Stimulated activated CD4-positive, alpha-beta T cell treated with anti-CD3 and anti-CD28 coated beads, TNF-alpha, amount 100 ng/mL, for 24 hours (primary cell): Measurements from ENCODE around the gene FGF19.

Source experiments
- DNase-seq, 3 experiments: peaks; one replicate each; pipeline ENCODE4 v3.0.0-alpha.2; 2020; ENCODE audit warnings: low read depth in 3 of 3

Gene FGF19

DNA sequence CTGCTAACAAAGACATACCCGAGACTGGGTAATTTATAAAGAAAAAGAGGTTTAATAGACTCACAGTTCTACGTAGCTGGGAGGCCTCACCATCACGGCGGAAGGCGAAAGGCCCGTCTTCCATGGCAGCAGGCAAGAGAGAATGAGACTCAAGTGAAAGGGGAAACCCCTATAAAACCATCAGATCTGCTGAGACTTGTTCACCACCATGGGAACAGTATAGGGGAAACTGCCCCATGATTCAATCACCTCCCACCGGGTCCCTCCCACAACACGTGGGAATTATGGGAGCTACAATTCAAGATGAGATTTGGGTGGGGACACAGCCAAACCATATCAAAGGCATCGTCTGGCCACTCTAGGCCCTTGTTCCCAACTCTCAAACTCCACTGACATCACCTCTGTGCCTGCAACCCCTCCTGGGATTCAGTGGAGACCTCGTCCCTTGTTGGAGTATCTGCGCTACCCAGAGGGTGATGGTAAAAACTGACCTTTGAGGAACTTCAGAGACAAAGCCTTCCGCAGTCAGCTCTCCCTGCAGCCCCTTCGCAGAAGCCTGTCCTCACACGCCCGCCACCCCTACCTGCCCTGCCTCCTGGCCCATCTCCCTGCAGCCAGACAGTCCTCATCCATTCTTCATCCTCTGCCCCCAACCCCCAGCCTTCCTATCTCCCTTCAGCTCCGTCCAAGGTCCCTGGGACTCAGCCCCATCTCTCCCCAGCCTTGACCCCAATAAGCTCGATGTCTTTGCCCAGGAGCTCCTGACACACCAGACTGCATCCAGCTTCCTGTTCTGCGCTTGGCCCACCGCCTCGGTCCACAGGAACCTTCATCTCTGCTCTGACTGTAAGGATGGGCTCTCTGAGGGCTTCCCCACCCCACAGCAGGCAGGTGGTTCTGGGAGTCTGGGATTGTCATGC, 47.0 kb downstream of the FGF19 start:
- no peak for DNase-seq

DNA sequence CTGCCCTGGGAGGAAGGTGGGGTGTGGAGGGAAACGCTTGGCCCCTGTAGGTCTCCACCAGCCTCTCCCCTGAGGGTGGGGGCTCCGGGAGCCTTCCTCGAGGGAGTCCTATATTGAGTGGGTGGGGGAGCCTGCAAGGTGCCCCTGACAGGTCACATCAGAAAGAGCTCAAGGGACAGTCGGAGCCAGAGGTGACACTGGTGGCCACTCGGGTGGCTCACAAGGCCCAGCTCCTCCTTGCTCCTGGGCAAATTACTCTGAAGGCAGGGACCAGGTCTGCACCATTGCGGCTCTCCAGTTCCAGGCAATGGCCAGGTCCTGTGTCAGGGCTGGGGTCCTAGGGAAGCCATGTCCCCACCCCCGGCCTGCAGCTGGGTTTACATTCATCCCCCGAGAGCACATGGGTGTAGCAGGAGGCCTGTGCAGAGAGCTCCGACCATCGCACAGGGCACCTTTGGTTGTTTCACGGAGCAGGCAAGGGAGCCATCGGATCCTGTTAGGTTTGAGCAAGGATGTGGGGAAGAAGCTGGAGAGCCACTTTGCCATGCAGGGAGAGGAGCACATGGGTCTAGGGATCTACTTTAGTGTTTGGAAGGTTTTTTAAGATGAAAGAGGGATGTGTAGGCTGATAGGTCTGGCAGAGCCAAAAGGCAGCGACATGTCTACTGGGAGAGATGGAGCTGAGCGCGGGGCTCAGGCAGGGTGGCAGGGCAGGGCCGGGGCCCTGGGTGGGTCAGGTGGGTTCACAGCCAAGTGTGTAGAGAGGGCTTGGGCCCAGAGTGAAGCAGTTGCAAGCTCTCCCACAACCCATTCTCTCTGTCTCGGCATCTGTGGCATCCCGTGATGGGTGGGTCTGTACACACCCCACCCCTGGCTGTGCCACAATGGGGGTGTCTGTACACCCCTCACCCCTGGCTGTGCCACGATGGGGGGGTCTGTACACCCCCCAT, 48.1 kb downstream of the FGF19 start:
- no peak for DNase-seq

DNA sequence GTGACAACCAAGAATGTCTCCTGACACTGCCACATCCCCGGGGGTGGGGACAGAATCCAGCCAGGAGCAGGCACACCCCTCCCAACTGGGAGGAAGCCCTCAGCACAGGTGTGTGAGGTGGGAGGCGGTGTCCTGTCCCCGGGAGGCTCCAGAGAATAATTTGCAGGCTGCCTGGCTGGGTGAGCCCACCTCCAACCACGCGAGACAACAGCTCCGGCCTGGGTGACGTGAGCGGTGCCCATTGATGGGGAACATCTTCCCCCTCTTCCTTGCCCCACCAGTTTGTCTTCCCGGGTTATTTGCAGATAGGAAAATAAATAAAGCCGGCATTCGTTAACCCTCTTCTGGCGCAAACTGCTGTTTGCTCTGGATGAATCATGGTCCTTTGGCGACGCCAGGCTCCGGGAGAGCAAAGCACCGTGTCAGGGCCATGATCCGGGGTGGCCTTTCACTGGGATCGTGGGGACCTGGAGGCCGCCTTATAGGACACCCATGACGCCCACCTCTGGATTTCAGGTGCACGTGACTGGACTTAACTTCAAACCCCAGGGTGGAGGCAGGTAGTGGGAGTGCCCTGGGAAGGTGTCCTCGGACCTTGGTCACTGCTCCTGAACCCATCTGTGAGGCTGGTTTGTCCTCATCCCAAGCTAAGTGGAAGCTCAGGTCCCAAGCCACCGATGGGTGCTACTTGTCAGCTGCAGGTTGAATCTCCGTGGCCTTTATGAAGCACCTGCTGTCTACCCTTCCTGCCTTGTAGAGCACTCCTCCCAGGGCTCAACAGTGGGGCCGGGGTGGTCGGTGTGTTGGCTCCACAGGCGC, 49.0 kb downstream of the FGF19 start:
- DNase-seq: no peak

GRCh38 chr11:69654001-69654659, 49.7 kb downstream of the FGF19 start:
- no peak for DNase-seq

- no peak for DNase-seq
These were observed 50.3 kb downstream of the FGF19 start for GRCh38 chr11:69653406-69653960.

- DNase-seq: no peak
These were observed 50.8 kb downstream of the FGF19 start for GRCh38 chr11:69652999-69653398.

DNA sequence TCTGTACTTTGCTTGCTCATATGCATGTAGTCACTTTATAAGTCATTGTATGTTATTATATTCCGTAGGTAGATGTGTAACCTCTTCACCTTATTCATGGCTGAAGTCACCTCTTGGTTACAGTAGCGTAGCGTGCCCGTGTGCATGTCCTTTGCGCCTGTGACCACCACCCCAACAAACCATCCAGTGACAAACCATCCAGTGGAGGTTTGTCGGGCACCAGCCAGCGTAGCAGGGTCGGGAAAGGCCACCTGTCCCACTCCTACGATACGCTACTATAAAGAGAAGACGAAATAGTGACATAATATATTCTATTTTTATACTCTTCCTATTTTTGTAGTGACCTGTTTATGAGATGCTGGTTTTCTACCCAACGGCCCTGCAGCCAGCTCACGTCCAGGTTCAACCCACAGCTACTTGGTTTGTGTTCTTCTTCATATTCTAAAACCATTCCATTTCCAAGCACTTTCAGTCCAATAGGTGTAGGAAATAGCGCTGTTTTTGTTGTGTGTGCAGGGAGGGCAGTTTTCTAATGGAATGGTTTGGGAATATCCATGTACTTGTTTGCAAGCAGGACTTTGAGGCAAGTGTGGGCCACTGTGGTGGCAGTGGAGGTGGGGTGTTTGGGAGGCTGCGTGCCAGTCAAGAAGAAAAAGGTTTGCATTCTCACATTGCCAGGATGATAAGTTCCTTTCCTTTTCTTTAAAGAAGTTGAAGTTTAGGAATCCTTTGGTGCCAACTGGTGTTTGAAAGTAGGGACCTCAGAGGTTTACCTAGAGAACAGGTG, 51.8 kb downstream of the FGF19 start:
- no peak for DNase-seq

GRCh38 chr11:69650832-69651344, 52.9 kb downstream of the FGF19 start:
- DNase-seq: no peak

DNA sequence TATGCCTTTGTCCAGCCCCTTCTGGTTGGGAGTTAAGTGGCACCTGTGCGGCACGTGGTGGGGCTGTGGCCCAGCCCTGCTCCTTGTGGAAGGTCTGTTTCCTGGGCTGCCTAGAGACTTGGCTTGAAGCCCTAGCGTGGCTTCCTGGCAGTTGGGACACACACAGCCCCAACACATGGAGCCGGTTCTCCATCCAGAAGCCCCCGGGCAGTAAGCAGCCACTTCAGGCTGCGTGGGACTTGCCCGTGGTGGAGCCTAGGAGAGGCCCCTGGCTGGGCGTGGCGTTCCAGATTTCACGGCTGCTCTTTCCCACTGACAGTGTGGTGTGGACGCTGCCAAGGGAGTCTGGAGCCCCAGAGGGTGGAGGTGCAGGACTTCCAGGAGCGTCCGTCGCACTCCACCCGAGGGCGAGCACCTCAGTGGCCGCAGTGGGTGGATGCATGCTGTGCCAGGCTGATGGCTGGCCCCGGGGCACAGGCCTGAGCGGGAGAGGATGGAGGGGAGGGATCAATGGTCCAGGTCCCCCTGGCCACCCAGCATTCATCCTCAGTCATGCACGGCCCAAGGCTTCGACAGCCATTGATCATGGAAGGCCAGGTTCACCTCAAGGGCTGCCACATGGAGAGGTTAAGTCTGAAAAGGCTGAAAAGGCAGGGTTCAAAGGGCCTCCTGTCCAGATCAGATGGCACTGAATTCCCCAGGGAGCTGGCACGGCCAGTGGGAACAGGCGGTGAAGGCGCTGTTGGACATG, 53.6 kb downstream of the FGF19 start:
- DNase-seq: no peak

GRCh38 chr11:69649576-69649900, 54.3 kb downstream of the FGF19 start:
- no peak for DNase-seq

GRCh38 chr11:69648679-69649575, 54.9 kb downstream of the FGF19 start:
- no peak for DNase-seq
